DOHH2 (cell line): ENCODE measurements around the gene ZBTB4.

Experiments
- H3F3A ChIP-seq: fragments of 200-600 bp; sonication (generic), shearing (Covaris generic); 2 replicates; pipeline ENCODE4 v1.6.0; 2016; ENCODE audit warnings: antibody characterized with exemption, mild to moderate bottlenecking; ENCODE audit not compliant: control insufficient read depth, insufficient read depth
- H3K27ac ChIP-seq: fragments of 200-600 bp; sonication (generic); 2 replicates; pipeline ENCODE4 v1.5.1; 2014; ENCODE audit warnings: low read depth, mild to moderate bottlenecking, low read length, moderate library complexity
- H3K27me3 ChIP-seq: fragments of 200-600 bp; sonication (generic); 2 replicates; pipeline ENCODE4 v1.6.1; 2014; ENCODE audit warnings: mild to moderate bottlenecking, low read length, mixed read lengths; ENCODE audit not compliant: control insufficient read depth
- H3K36me3 ChIP-seq: fragments of 200-600 bp; sonication (generic); 2 replicates; pipeline ENCODE4 v1.6.1; 2014; ENCODE audit warnings: mild to moderate bottlenecking, low read length, moderate library complexity, mixed read lengths; ENCODE audit not compliant: control insufficient read depth
- H3K4me1 ChIP-seq: fragments of 200-600 bp; sonication (generic); 2 replicates; pipeline ENCODE4 v1.6.1; 2014; ENCODE audit warnings: mild to moderate bottlenecking, low read length, mixed read lengths; ENCODE audit not compliant: control insufficient read depth
- H3K4me2 ChIP-seq: fragments of 200-600 bp; sonication (generic); 2 replicates; pipeline ENCODE4 v1.6.0; 2014; ENCODE audit warnings: mild to moderate bottlenecking, low read length, moderate library complexity
- H3K4me3 ChIP-seq: fragments of 200-600 bp; sonication (generic); 2 replicates; pipeline ENCODE4 v1.5.1; 2014; ENCODE audit warnings: mild to moderate bottlenecking, low read length, mixed read lengths
- H3K79me2 ChIP-seq: fragments of 200-600 bp; sonication (generic); 2 replicates; pipeline ENCODE4 v1.6.1; 2014; ENCODE audit warnings: mild to moderate bottlenecking, low read length, mixed read lengths; ENCODE audit not compliant: control insufficient read depth
- H3K9me2 ChIP-seq: fragments of 200-600 bp; sonication (generic); replicated peaks from 2 replicates; pipeline ENCODE4 v1.6.1; 2014; ENCODE audit warnings: mild to moderate bottlenecking, low read length, mixed read lengths; ENCODE audit not compliant: control insufficient read depth
- H3K9me3 ChIP-seq: fragments of 200-600 bp; sonication (generic); 2 replicates; pipeline ENCODE4 v1.6.1; 2014; ENCODE audit warnings: antibody characterized with exemption, low read length, mixed read lengths; ENCODE audit not compliant: control insufficient read depth, insufficient read depth
- H4K20me1 ChIP-seq: fragments of 200-600 bp; sonication (generic); 2 replicates; pipeline ENCODE4 v1.6.0; 2014; ENCODE audit warnings: low read depth, mild to moderate bottlenecking, antibody characterized with exemption, low read length, moderate library complexity; ENCODE audit not compliant: control insufficient read depth, insufficient read depth
- CTCF ChIP-seq: fragments of 200-600 bp; sonication (generic); IDR thresholded peaks from one replicate; pipeline ENCODE4 v1.5.1; 2014; ENCODE audit warnings: antibody characterized with exemption, mild to moderate bottlenecking, low read depth, low read length; ENCODE audit not compliant: poor library complexity, severe bottlenecking
- EZH2phosphoT487 ChIP-seq: fragments of 200-600 bp; sonication (generic); IDR thresholded peaks from 2 replicates; pipeline ENCODE4 v1.6.1; 2017; ENCODE audit warnings: borderline replicate concordance, mild to moderate bottlenecking, antibody characterized with exemption, low read length, moderate library complexity, mixed read lengths

The ZBTB4 gene

DNA sequence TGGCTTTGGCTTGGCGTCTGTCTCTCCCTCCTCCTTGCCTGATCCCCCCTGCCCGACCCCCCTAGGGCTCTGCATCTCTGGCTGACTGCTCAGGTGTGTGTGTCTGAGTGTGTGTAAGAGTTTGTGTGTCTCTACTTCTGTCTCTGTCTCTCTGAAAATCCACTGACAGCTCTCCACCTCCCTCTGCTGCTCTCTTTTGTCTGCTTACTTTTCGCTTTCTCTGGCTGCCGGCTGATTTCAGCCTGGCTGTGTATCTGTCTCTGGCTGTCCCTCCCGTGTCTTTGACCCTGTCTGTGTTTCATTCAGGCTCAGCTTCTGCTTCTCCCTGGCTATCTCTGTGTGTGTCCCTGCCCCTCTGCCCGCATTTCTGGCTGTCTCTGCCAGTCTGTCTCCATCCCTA, 63.1 kb downstream of the ZBTB4 start:
- H3K9me3 ChIP-seq: no peaks in the 10 kb centered on the region
- H3F3A ChIP-seq: 0 out of 2 replicates have a peak, but pooled peaks cover 2% of the 10 kb centered on the region
- TF ChIP-seq CTCF: no peak
- no peak for TF ChIP-seq EZH2phosphoT487
- H3K9me2 ChIP-seq: no peaks in the 10 kb centered on the region
- H3K4me1 ChIP-seq: no peaks in the 10 kb centered on the region
- H3K79me2 ChIP-seq: no peaks in the 10 kb centered on the region
- no peaks in the 10 kb centered on the region for H4K20me1 ChIP-seq
- H3K36me3 ChIP-seq: no peaks in the 10 kb centered on the region
- no peak overlapping the region for H3K27ac ChIP-seq
- no peak overlapping the region for H3K4me3 ChIP-seq
- no peak overlapping the region for H3K4me2 ChIP-seq
- no peaks in the 10 kb centered on the region; the same call in 1 of the 2 replicates for H3K27me3 ChIP-seq

DNA sequence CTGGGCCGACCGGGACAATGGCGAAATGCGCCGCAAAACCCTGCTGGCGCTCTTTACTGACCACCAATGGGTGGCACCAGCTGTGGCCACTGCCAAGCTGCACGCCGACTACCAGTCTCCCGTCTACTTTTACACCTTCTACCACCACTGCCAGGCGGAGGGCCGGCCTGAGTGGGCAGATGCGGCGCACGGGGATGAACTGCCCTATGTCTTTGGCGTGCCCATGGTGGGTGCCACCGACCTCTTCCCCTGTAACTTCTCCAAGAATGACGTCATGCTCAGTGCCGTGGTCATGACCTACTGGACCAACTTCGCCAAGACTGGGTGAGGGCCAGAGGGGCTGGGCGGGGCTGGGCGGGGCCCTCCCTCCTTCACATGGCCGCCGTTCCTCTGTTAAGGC, 63.6 kb downstream of the ZBTB4 start:
- no peaks in the 10 kb centered on the region for H4K20me1 ChIP-seq
- no peaks in the 10 kb centered on the region; the same call in 1 of the 2 replicates for H3K27me3 ChIP-seq
- no peak for TF ChIP-seq EZH2phosphoT487
- TF ChIP-seq CTCF: no peak
- H3K27ac ChIP-seq: no peak overlapping the region
- no peaks in the 10 kb centered on the region for H3K79me2 ChIP-seq
- no peak overlapping the region for H3K4me2 ChIP-seq
- no peaks in the 10 kb centered on the region for H3K9me2 ChIP-seq
- 0 out of 2 replicates have a peak, but pooled peaks cover 2% of the 10 kb centered on the region for H3F3A ChIP-seq
- no peaks in the 10 kb centered on the region for H3K36me3 ChIP-seq
- H3K9me3 ChIP-seq: no peaks in the 10 kb centered on the region
- H3K4me1 ChIP-seq: no peaks in the 10 kb centered on the region
- no peak overlapping the region for H3K4me3 ChIP-seq

DNA sequence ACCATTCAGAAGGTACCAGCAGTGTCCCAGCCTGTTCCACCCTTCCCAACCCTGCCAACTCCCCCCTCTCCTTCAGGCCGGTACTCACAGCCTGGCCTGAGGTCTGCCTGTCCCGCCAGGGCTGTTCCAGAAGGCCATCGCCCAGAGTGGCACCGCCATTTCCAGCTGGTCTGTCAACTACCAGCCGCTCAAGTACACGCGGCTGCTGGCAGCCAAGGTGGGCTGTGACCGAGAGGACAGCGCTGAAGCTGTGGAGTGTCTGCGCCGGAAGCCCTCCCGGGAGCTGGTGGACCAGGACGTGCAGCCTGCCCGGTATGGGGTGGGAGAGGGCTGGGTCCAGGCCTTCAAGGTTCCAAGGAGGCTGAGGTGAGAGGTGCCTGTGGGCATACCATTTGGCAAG, 64.6 kb downstream of the ZBTB4 start:
- no peak overlapping the region for H3K4me3 ChIP-seq
- no peaks in the 10 kb centered on the region for H3K36me3 ChIP-seq

More for the DNA sequence above, 64.6 kb downstream of the ZBTB4 start:
- Histone ChIP-seq H3K27me3 (no peaks in the 10 kb centered on the region; the same call in 1 of the 2 replicates), H3K27ac (no peak overlapping the region), H3F3A (0 out of 2 replicates have a peak, but pooled peaks cover 2% of the 10 kb centered on the region), H3K4me1 (no peaks in the 10 kb centered on the region), H3K9me2 (no peaks in the 10 kb centered on the region), H3K4me2 (no peak overlapping the region), H4K20me1 (no peaks in the 10 kb centered on the region), H3K79me2 (no peaks in the 10 kb centered on the region), H3K9me3 (no peaks in the 10 kb centered on the region)
- no peak for TF ChIP-seq CTCF
- TF ChIP-seq EZH2phosphoT487: no peak
